ENCODE measurements around the gene GPC5. TPM values are rescaled to one million over a fixed set of nuclear protein-coding genes. Genes with fewer than 3 reads are reported as not detected.

The GPC5 gene
- total and polyA plus RNA-seq, 2 of the 8 experiments (the other 6 are each of a cell fraction or from before 2014, with no cell fraction given) = 0.20 to 0.39 TPM

- FAIRE-seq = no peak
These were observed 136.6 kb downstream of the GPC5 start for GRCh38 chr13:91534996-91535395.

More at GRCh38 chr13:91534996-91535395, 136.6 kb downstream of the GPC5 start:
- WGBS, 2 experiments (ENCODE audit: extremely low coverage in 1 of 2, insufficient coverage in 1 of 2, insufficient read length in 1 of 2, insufficient replicate concordance in 2 of 2, low coverage in 1 of 2, low lambda C conversion rate in 2 of 2, missing lambda C conversion rate in 1 of 2) = 89% methylated on average over 2 of the region's 2 CpGs; no CpG with 5 or more reads in 1 of the 2 experiments
- Histone ChIP-seq H3K36me3 (ENCODE audit: control insufficient read depth in 2 of 4, insufficient read depth in 4 of 4, low read length in 3 of 4) (no peaks in the 10 kb centered on the region), H3K23ac (ENCODE audit: insufficient read length) (no peak overlapping the region), H2BK20ac (ENCODE audit: low read length) (no peak overlapping the region), H2AFZ (ENCODE audit: low read length) (no peak overlapping the region), H3K4me1 (replicated peaks in 1 of 4; ENCODE audit: control insufficient read depth in 3 of 4, insufficient read depth in 4 of 4, low read length in 3 of 4) (no peaks in the 10 kb centered on the region), H2BK15ac (ENCODE audit: low read length) (no peak overlapping the region), H2BK5ac (ENCODE audit: low read depth, low read length) (no peak overlapping the region), H3K14ac (ENCODE audit: insufficient read length) (no peak overlapping the region), H2BK12ac (ENCODE audit: low read depth, low read length) (no peak overlapping the region), H4K20me1 (replicated peaks in 1 of 2; ENCODE audit: control insufficient read depth in 1 of 2, insufficient read depth in 2 of 2, low read length in 2 of 2) (no peaks in the 10 kb centered on the region), H3K9ac (replicated peaks in 1 of 4; ENCODE audit: extremely low read depth in 1 of 4, low read depth in 3 of 4, low read length in 3 of 4) (no peak overlapping the region), H2AK5ac (ENCODE audit: low read depth, low read length) (no peak overlapping the region), H2BK120ac (replicated peaks; ENCODE audit: low read depth, low read length) (no peak overlapping the region), H3K56ac (replicated peaks; ENCODE audit: insufficient read length, low read depth, low read length) (no peak overlapping the region), H4K5ac (ENCODE audit: insufficient read length, low read depth, low read length) (no peak overlapping the region), H4K91ac (replicated peaks; ENCODE audit: insufficient read length, low read length) (no peak overlapping the region), H3K18ac (ENCODE audit: extremely low read depth, low read length) (no peak overlapping the region), H3K27ac (ENCODE audit: low read depth, low read length) (no peak overlapping the region), H3K9me3 (ENCODE audit: insufficient read depth in 2 of 2, low read depth in 1 of 2, low read length in 1 of 2) (no peaks in the 10 kb centered on the region), H3K4me2 (ENCODE audit: insufficient read depth in 1 of 2, low read depth in 2 of 2, low read length in 2 of 2) (no peak overlapping the region), H3K79me2 (ENCODE audit: control insufficient read depth in 1 of 2, insufficient read depth in 2 of 2, low read length in 2 of 2) (no peaks in the 10 kb centered on the region), H3K79me1 (ENCODE audit: low read depth, low read length) (no peaks in the 10 kb centered on the region), H3K27me3 (replicated peaks in 1 of 4; ENCODE audit: control insufficient read depth in 3 of 4, extremely low read depth in 1 of 4, insufficient read depth in 3 of 4, low read length in 3 of 4) (no peaks in the 10 kb centered on the region), H3K23me2 (ENCODE audit: low read depth, low read length) (no peaks in the 10 kb centered on the region), H3K4me3 (ENCODE audit: extremely low read depth in 1 of 4, insufficient read depth in 2 of 4, low read depth in 3 of 4, low read length in 4 of 4) (no peak overlapping the region), H4K8ac (ENCODE audit: extremely low read depth, insufficient read depth, low read length) (no peak overlapping the region), H3K4ac (replicated peaks; ENCODE audit: insufficient read length, low read depth, low read length) (no peak overlapping the region)
- ChIA-PET CTCF (ENCODE audit: partially characterized antibody) (no interaction called here), POLR2A (ENCODE audit: partially characterized antibody) (no interaction called here)
- TF ChIP-seq POLR2A (IDR thresholded peaks at IDR 0.05; ENCODE audit: control extremely low read depth in 1 of 2, low read depth in 2 of 2, low read length in 2 of 2) = no peak
- no peak for TF ChIP-seq NRF1 (IDR thresholded peaks at IDR 0.05; ENCODE audit: low read depth, low read length)
- no peak for TF ChIP-seq SAP30 (IDR thresholded peaks at IDR 0.05; ENCODE audit: insufficient read depth, insufficient replicate concordance, low read length)
- DNase-seq (ENCODE audit: low read depth in 1 of 2, low spot score in 2 of 2) = no peak

Data from H1 (cell line).